ENCODE data around the gene FBXL15.
A peak's percentile ranks its signal among the peaks of the same experiment; 100 is the strongest.

The FBXL15 gene

GRCh38 chr10:102460836-102461186 lies 40.2 kb downstream of the FBXL15 start:
- no peak for DNase-seq

- peak; percentile 93 for DNase-seq
These were observed 40.8 kb downstream of the FBXL15 start for GRCh38 chr10:102461187-102462054.

GRCh38 chr10:102462512-102463054 lies 41.9 kb downstream of the FBXL15 start:
- no peak for DNase-seq

- DNase-seq: no peak
These were observed 43.3 kb downstream of the FBXL15 start for GRCh38 chr10:102463983-102464382.

GRCh38 chr10:102465466-102465865 lies 44.8 kb downstream of the FBXL15 start:
- DNase-seq: no peak

- DNase-seq: no peak
These were observed 46.7 kb downstream of the FBXL15 start for GRCh38 chr10:102467318-102467717.

- DNase-seq: peak; percentile 25
These were observed 47.4 kb downstream of the FBXL15 start for GRCh38 chr10:102467971-102468438.

GRCh38 chr10:102468683-102469082 lies 48.0 kb downstream of the FBXL15 start:
- no peak for DNase-seq

GRCh38 chr10:102470579-102471546 lies 50.2 kb downstream of the FBXL15 start:
- no peak for DNase-seq
